ENCODE results near the gene ZNF816.

DNA sequence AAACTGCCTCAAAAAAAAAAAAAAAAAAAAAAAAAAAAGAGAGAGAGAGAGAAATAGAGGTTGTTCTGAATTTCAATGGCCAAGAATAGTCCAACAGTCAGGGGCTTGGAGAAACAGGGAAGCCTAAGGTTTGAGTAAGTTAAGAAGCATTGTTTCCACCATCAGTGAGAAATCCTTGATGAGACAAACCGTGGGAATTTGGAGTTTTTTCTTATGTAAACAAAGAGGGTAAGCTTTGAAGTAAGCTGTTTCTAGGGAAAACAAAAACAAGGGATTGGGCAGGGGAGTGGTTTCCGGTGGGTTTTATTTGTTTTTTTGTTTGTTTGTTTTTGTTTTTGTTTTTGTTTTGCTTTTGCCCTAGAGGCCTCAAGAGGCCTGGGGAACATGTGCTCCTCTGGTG, 39.8 kb upstream of the ZNF816 start:
- TF ChIP-seq NFRKB (IDR thresholded peaks at IDR 0.05), result no peak
- TF ChIP-seq TARDBP (IDR thresholded peaks at IDR 0.05), result no peak
- TF ChIP-seq SP1 (IDR thresholded peaks at IDR 0.05), result no peak
- TF ChIP-seq ELF4 (IDR thresholded peaks at IDR 0.05), result no peak
- no peak for TF ChIP-seq ARNT (IDR thresholded peaks at IDR 0.05)
